A549 (cell line): ENCODE results near the gene SDHAF1.

Source experiments
- CHD2 ChIP-seq: fragments of 150-350 bp; IDR thresholded peaks from 2 replicates; pipeline ENCODE4 v1.6.1; 2014; ENCODE audit warnings: low read length; ENCODE audit not compliant: partially characterized antibody
- CTCF ChIP-seq: fragments of >200 bp; sonication (Bioruptor Twin); formaldehyde crosslinking; IDR thresholded peaks from 3 replicates; pipeline ENCODE4 v1.5.1; 2016
- EHMT2 ChIP-seq: fragments of 200-600 bp; sonication (generic); IDR thresholded peaks from 2 replicates; pipeline ENCODE4 v1.6.1; 2016; ENCODE audit warnings: antibody characterized with exemption, low read depth, mild to moderate bottlenecking, moderate library complexity
- ELK1 ChIP-seq: fragments of 150-350 bp; IDR thresholded peaks from 2 replicates; pipeline ENCODE4 v1.6.1; 2014; ENCODE audit warnings: low read depth, mild to moderate bottlenecking, low read length
- HDAC2 ChIP-seq: fragments of 200-600 bp; sonication (generic); IDR thresholded peaks from 2 replicates; pipeline ENCODE4 v1.6.1; 2016
- MAFK ChIP-seq: fragments of 450-650 bp; IDR thresholded peaks from 2 replicates; pipeline ENCODE4 v1.6.1; 2014; ENCODE audit not compliant: partially characterized antibody
- POLR2A ChIP-seq: IDR thresholded peaks from 2 replicates; pipeline ENCODE4 v1.6.1; 2012; ENCODE audit warnings: mild to moderate bottlenecking, low read length
- POLR2AphosphoS2 ChIP-seq: conservative IDR thresholded peaks from 2 replicates; pipeline ENCODE4 v1.6.1; 2012; ENCODE audit warnings: low read length, improper control_type of control experiment, inconsistent platforms
- REST ChIP-seq: fragments of 200-600 bp; sonication (generic); IDR thresholded peaks from 2 replicates; pipeline ENCODE4 v1.6.1; 2016; ENCODE audit warnings: antibody characterized with exemption, mild to moderate bottlenecking, moderate library complexity
- RNF2 ChIP-seq: fragments of 200-600 bp; sonication (generic); IDR thresholded peaks from 2 replicates; pipeline ENCODE4 v1.6.1; 2016; ENCODE audit warnings: low read depth, mild to moderate bottlenecking, antibody characterized with exemption, moderate library complexity, borderline replicate concordance
- USF2 ChIP-seq: fragments of 450-650 bp; IDR thresholded peaks from 2 replicates; pipeline ENCODE4 v1.6.1; 2014; ENCODE audit warnings: antibody characterized with exemption
- ZFP36 ChIP-seq: fragments of 450-650 bp; IDR thresholded peaks from 2 replicates; pipeline ENCODE4 v1.6.1; 2014; ENCODE audit warnings: borderline replicate concordance; ENCODE audit not compliant: partially characterized antibody
- TF ChIP-seq, protein P1 (sequence below): fragments of 250-450 bp; sonication (Bioruptor Pico); IDR thresholded peaks from 2 replicates; pipeline ENCODE4 v1.5.0; 2021; ENCODE audit warnings: mild to moderate bottlenecking, moderate library complexity, borderline replicate concordance

GRCh38 chr19:36041831-36042230 is 46.8 kb downstream of the SDHAF1 start:
- TF ChIP-seq USF2: no peak
- TF ChIP-seq CHD2: no peak
- no peak for TF ChIP-seq HDAC2
- no peak for TF ChIP-seq CTCF
- TF ChIP-seq ZFP36: no peak
- TF ChIP-seq EHMT2: no peak
- no peak for TF ChIP-seq POLR2A
- no peak for TF ChIP-seq REST
- TF ChIP-seq ELK1: no peak
- TF ChIP-seq RNF2: no peak
- TF ChIP-seq, protein P1, sequence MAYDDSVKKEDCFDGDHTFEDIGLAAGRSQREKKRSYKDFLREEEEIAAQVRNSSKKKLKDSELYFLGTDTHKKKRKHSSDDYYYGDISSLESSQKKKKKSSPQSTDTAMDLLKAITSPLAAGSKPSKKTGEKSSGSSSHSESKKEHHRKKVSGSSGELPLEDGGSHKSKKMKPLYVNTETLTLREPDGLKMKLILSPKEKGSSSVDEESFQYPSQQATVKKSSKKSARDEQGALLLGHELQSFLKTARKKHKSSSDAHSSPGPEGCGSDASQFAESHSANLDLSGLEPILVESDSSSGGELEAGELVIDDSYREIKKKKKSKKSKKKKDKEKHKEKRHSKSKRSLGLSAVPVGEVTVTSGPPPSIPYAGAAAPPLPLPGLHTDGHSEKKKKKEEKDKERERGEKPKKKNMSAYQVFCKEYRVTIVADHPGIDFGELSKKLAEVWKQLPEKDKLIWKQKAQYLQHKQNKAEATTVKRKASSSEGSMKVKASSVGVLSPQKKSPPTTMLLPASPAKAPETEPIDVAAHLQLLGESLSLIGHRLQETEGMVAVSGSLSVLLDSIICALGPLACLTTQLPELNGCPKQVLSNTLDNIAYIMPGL (CRISPR knock-in tag): no peak
- TF ChIP-seq POLR2AphosphoS2: no peak
- TF ChIP-seq MAFK: no peak
